ENCODE measurements around the gene PPP1R12C. TPM values are rescaled to one million over a fixed set of nuclear protein-coding genes. Genes with fewer than 3 reads are reported as not detected.
A peak's percentile ranks its signal among the peaks of the same experiment; 100 is the strongest.

PPP1R12C gene
- total RNA-seq, 1 experiment from 2014 or later: 110 TPM

- Histone ChIP-seq H3K4me1 (replicated peaks; ENCODE audit: insufficient read depth) (peaks cover 22% of the 10 kb centered on the region), H3K4me3 (peak overlapping the region; percentile 59; the same call in 1 of the 2 replicates), H2AFZ (no peak overlapping the region), H3K27ac (no peak overlapping the region), H3K79me2 (ENCODE audit: low read depth) (peaks cover 30% of the 10 kb centered on the region), H4K20me1 (ENCODE audit: insufficient read depth) (peaks cover 27% of the 10 kb centered on the region), H3K9me2 (ENCODE audit: insufficient read depth) (no peaks in the 10 kb centered on the region), H3K4me2 (peak overlapping the region; percentile 91; the same call in 1 of the 2 replicates), H3K9me3 (ENCODE audit: insufficient read depth, low read depth) (no peaks in the 10 kb centered on the region), H3K27me3 (ENCODE audit: insufficient read depth, low read depth) (peaks cover 12% of the 10 kb centered on the region), H3F3A (ENCODE audit: insufficient read depth, low read depth) (peaks cover 18% of the 10 kb centered on the region), H3K36me3 (ENCODE audit: low read depth) (no peaks in the 10 kb centered on the region)
- intact Hi-C loops (cut with micrococcal nuclease; ENCODE audit: unreplicated experiment): no loop called here
- no peak for DNase-seq
- TF ChIP-seq EZH2 (IDR thresholded peaks at IDR 0.05; ENCODE audit: low read depth) (no peak), CTCF (conservative IDR thresholded peaks at IDR 0.05) (no peak)
- ChIA-PET CTCF (no interaction called here), POLR2A (ENCODE audit: unreplicated experiment) (no interaction called here)
- no TSS peak for BruUV-seq (replicated peaks)
Measured at GRCh38 chr19:55119053-55119452, 1.6 kb upstream of the PPP1R12C start.

- Histone ChIP-seq H3K4me1 (replicated peaks; ENCODE audit: insufficient read depth) (peaks cover 22% of the 10 kb centered on the region), H3K4me3 (peak overlapping the region; percentile 59), H4K20me1 (ENCODE audit: insufficient read depth) (peaks cover 31% of the 10 kb centered on the region), H3K4me2 (peak overlapping the region; percentile 91), H3K36me3 (ENCODE audit: low read depth) (no peaks in the 10 kb centered on the region), H3F3A (ENCODE audit: insufficient read depth, low read depth) (peaks cover 18% of the 10 kb centered on the region), H2AFZ (peak overlapping the region; percentile 80), H3K9me2 (ENCODE audit: insufficient read depth) (no peaks in the 10 kb centered on the region), H3K9me3 (ENCODE audit: insufficient read depth, low read depth) (no peaks in the 10 kb centered on the region), H3K27ac (peak overlapping the region; percentile 47), H3K79me2 (ENCODE audit: low read depth) (peaks cover 36% of the 10 kb centered on the region), H3K27me3 (ENCODE audit: insufficient read depth, low read depth) (peaks cover 6% of the 10 kb centered on the region)
- intact Hi-C loops (cut with micrococcal nuclease; ENCODE audit: unreplicated experiment): no loop called here
- no peak for TF ChIP-seq CTCF (conservative IDR thresholded peaks at IDR 0.05)
- no peak for TF ChIP-seq EZH2 (IDR thresholded peaks at IDR 0.05; ENCODE audit: low read depth)
- ChIA-PET POLR2A (ENCODE audit: unreplicated experiment) (interaction anchor here (0.5 to 1.0 kb wide), 4 partner anchors 16 to 655 kb away, joined by 3 to 21 read pairs (median 14); partner anchors contain the start of gene LENG9), CTCF (interaction anchor here (0.6 kb wide), 1 partner anchor 29 kb away, joined by 3 read pairs; no protein-coding TSS in a partner anchor)
- peak in 1 of 2 experiments; percentile 49 for DNase-seq
- BruUV-seq (replicated peaks): TSS peak; percentile 81
Measured at GRCh38 chr19:55118401-55118991, 1.1 kb upstream of the PPP1R12C start.

GRCh38 chr19:55117663-55118391 is 390 bp upstream of the PPP1R12C start:
- Histone ChIP-seq H3K4me3 (peak overlapping the region; percentile 59), H3K9me2 (ENCODE audit: insufficient read depth) (no peaks in the 10 kb centered on the region), H3K27ac (peak overlapping the region; percentile 47), H3K36me3 (ENCODE audit: low read depth) (no peaks in the 10 kb centered on the region), H4K20me1 (ENCODE audit: insufficient read depth) (peaks cover 37% of the 10 kb centered on the region), H3F3A (ENCODE audit: insufficient read depth, low read depth) (peaks cover 18% of the 10 kb centered on the region), H3K4me1 (replicated peaks; ENCODE audit: insufficient read depth) (peaks cover 22% of the 10 kb centered on the region), H2AFZ (peak overlapping the region; percentile 80), H3K4me2 (peak overlapping the region; percentile 91), H3K79me2 (ENCODE audit: low read depth) (peaks cover 43% of the 10 kb centered on the region), H3K9me3 (ENCODE audit: insufficient read depth, low read depth) (no peaks in the 10 kb centered on the region), H3K27me3 (ENCODE audit: insufficient read depth, low read depth) (no peaks in the 10 kb centered on the region)
- POLR2A ChIA-PET (ENCODE audit: unreplicated experiment): interaction anchor here (0.5 to 1.0 kb wide), 10 partner anchors 17 to 654 kb away, joined by 3 to 22 read pairs (median 10); partner anchors contain the start of genes FIZ1, LENG9 and PPP6R1
- TF ChIP-seq CTCF (conservative IDR thresholded peaks at IDR 0.05): no peak; the same call in 1 of the 2 replicates
- no peak for TF ChIP-seq EZH2 (IDR thresholded peaks at IDR 0.05; ENCODE audit: low read depth)
- CTCF ChIA-PET: interaction anchor here (0.6 kb wide), 4 partner anchors 28 to 386 kb away, joined by 3 to 8 read pairs (median 3); no protein-coding TSS in a partner anchor
- no TSS peak for BruUV-seq (replicated peaks)
- intact Hi-C loops (cut with micrococcal nuclease; ENCODE audit: unreplicated experiment): loop anchor here (1.0 to 2.0 kb wide), 4 partner anchors 49 to 221 kb away; partner anchors contain the start of genes DNAAF3 and KMT5C
- DNase-seq: peak; percentile 98 to 99

Data from PC-9 (cell line).